HL-60/S4 (cell line): ENCODE measurements around the gene OR8G5.

ENCODE experiments used
- in situ Hi-C: fragments of 300-500 bp; cut with MboI; formaldehyde crosslinking; loops from 2 replicates; pipeline ENCODE4 v1.14.3; 2022; ENCODE audit warnings: low sequenced_read_pairs

OR8G5 gene

DNA sequence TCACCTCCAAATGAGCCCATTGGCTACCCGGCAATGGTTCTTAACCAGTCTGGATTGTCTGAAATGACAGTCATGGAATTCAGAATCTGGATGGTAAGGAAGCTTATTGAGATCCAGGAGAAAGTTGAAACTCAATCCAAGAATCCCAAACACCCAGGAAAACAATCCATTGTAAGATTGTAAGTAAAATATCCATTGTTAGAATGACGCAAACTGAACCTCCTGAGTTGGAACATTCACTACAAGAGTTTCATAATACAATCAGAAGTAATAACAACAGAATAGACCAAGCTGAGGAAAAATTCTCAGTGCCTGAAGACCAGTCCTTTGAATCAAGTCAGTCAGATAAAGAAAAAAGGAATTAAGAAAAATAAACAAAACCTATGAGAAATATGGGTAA, 22.1 kb downstream of the OR8G5 start:
- in situ Hi-C loops: no loop called here

DNA sequence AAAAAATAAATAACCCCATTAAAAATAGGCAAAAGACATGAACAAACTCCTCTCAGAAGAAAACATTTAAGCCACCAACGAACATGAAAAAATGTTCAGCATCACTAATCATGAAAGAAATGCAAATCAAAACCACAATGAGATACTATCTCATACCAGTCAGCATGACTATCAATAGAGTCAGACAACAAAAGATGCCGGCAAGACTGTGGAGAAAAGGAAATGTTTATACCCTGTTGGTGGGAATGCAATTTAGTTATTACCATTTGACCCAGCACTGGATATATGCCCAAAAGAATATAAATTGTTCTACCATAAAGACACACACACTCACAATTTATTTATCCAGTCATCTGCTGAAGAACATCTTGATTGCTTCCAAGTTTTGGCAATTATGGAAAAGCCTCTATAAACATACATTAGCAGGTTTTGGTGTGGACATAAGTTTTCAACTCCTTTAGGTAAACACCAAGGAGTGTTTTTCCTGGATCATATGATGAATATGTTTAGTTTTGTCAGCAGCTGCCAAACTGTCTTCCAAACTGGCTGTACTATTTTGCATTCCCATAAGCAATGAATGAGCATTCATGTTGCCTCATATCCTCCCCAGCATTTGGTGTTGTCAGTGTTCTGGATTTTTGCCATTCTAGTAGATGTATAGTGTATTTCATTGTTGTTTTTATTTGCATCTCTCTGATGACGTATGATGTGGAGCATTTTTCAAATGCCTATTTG, 29.6 kb downstream of the OR8G5 start:
- in situ Hi-C loops: no loop called here

DNA sequence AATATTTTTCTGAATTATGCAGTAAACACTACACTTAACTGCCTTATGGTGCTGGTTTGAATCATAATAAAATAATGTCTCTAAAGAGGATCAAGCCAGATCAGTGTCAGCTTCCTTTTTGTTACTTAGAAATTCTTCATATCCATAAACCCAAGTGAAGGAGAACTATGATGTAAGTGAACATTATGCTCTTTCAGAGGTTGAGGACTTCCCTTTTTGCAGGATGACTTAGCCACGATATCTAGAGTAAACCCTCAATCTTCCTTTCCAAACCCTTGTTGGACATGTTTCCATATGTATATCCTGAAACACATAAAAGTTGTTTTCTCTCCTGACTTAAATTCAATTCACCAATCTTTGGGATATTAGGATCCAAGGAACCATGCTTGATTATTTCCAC, 38.5 kb downstream of the OR8G5 start:
- in situ Hi-C loops: no loop called here

DNA sequence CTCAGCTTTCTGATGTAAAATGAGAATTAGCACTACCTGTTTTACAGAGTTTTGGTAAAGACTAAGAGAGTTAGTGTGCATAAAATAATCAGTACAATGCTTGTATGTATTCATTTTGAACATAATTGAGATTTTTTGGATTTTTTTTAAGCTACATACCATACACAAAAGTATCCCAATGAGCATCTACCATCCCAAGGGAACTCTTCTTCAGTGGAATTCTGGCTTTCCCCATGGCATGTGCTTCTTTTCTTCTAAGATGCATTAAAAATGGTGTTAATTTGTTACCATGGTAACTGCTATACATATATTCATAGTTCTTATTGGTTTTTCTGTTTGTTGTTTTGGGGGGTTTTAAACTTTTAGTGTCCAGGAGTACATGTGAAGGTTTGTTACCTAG, 39.8 kb downstream of the OR8G5 start:
- in situ Hi-C loops: no loop called here

DNA sequence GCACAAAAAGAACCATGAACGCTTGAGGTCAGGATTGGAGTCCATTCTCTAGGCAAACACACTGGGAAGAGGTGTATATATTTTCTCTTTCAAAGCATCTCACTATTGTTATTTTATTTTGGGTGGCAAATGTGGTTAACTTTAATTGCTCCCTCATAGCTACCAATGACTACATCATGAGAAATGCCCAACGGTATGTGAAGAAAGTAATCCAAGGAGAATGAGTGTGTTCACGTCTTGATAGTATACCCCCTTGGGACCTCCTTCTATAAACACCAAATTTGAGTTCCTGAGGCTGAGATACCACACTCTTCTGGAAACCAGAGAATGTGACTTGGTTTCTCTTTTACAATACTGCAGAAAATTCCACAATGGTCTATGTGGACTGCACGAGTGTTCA, 41.7 kb downstream of the OR8G5 start:
- in situ Hi-C loops: no loop called here

DNA sequence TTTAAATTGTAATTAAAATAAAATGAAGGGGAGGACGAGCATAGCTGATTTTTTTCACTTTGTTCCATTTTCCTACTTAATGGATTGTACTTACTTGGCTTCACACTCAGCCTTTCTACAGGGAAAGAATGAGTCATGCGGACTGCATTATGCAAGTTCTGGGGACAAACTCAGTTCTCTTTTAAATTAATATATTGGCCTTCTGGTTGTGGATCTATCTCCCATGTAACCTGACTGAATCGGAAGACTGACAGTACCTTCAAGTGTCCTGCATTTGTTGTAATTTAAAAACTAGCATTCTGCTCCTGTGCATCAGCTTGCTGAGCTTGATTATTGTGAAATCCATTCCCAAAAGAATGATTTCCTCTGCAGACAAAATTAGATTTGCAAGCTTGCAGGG, 45.4 kb downstream of the OR8G5 start:
- in situ Hi-C loops: no loop called here

DNA sequence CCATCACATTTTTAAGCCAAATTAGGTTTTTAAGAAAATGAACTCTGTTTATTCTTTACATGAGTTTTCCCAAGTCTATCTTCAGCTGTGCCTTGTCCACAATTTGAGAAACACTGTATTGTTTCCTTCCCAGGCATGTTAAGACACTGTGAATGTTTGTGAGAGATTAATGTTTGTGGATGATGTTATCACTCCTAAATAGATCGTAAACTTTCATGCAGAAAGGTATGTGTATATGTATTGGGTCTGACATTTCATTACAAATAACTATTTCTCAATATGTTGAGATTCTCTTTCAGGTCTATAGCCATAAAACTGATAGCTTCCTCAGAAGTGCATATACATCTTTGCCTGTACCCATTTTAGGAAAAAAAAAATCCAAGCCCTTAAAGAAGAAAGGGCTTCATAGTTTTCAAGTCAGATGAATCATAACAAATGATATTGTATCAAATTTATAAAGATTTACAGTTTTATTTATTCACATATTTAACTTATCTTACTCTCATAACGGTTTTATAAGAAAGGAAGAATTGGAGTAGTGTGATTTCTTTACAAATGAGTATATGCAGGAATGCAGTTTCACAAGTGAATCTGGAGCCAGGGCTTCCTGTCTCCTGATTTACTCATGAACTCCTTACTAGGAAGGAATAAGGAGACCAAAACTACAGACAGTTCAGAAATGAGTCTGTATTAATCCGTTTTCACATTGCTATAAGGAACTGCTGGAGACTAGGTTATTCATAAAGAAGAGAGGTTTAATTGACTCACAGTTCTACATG, 46.4 kb downstream of the OR8G5 start:
- in situ Hi-C loops: no loop called here

DNA sequence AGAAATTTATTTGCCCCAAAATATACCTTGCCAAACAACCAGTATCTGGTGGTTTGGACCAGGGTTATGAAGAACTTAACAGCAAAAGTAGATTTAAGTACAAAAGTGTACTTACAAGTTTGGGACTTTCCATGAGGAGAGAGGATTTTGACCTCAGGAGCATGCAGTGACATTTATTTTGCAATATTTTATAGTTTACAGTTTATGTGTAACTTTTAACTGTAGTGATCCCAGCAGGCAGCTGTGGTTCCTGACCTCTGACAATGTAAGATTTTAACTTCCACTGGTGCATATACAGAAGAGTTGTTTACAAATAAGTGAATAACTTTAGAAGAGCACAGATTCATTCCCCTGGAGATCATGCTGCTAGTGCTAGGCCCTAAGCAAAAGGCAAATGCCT, 50.9 kb downstream of the OR8G5 start:
- in situ Hi-C loops: no loop called here

DNA sequence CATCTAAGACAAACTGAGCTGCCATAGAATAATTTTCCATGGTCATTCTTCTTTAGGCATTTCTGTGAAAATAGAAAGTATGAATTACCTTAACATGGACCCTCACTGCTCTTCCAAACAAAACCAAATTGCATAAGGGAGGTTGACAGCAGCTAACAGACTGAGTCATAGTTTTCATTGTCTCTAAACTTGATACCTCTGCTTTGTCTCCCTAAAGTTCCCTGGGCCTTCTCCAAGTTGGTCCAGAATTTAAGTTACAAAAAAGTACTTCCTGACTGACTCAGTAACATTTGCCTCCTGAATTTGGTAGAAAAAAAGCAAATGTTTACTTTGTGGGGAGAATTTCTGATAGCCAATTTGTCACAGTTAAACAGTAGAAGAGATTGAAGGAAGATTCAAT, 54.5 kb downstream of the OR8G5 start:
- in situ Hi-C loops: no loop called here

DNA sequence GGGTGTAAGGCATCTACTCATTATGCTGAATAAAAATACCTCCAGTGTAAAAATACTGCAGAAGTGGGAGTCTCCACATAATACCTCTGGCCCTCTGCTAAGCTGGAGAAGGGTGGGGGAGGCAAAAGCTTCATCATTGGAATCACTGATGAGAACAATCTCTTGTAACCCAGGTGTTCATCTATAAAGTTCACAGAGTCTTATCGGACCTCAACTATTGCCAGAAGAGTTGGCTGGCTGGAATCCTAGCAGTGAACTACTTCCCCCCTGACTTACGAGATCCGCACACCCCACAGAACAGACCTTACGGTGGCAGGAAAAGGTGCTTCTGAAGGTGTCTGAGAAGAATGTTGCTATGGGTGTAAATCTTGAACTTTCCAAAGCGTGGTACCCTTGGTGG, 55.1 kb downstream of the OR8G5 start:
- in situ Hi-C loops: no loop called here

DNA sequence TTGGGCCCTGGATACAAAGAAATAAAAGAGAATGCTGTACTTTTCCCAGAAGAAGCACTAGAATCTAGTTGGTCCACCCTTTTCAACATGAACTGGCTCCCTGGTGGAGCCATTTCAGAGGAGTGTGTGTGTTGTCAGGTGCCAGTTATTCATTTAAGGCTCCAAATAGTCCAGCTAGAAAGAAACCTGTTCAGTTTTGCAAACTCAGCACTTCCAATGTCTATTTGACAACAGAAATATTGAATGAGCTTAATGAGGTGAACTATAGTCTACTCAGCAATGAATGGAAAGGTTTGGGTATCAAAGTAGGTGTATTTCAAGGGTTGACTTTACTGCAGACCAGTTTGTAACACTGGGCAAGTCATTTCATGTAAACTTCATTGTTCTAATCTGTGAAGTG, 55.5 kb downstream of the OR8G5 start:
- in situ Hi-C loops: no loop called here

DNA sequence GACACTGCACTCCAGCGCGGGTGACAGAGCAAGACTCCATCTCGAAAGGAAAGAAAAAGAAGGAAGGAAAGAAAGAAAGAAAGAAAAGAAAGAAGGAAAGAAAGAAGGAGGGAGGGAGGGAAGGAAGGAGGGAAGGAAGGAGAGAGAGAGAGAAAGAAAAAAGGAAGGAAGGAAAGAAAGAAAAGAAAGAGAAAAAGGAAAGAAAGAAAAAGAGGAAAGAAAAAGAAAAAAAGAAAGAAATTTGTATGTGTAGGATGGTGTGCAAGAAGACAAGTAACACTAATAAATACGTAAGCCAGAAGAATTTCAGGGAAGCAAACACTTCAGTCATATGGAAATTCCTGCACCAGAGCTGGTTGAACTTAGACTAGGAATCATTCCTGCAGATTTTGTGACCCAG, 57.0 kb downstream of the OR8G5 start:
- in situ Hi-C loops: no loop called here

DNA sequence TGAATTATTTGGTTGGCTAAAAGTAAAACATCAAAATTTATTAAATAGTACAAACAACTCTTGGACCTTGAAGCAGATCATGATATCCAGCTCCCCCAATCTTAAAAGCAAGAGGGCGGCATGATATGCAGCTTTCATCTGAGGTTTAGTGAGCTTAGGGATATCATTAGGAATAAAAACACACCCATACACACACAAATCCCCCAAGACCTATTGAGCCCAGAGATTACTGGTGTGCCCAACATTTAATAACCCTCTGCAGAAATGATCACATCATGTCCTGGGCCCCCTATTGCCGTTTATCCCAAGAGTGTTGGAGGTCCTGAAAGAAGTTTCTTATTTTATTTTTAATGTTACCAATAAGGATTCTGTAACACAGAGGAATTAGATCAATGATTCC, 57.7 kb downstream of the OR8G5 start, which contains the start of gene OR8D1:
Gene OR8D1, minus strand, starts transcription at position 101 of the 400 bp plus-strand sequence. CDS start 3,183 bp downstream, outside the sequence.
- in situ Hi-C loops: no loop called here

DNA sequence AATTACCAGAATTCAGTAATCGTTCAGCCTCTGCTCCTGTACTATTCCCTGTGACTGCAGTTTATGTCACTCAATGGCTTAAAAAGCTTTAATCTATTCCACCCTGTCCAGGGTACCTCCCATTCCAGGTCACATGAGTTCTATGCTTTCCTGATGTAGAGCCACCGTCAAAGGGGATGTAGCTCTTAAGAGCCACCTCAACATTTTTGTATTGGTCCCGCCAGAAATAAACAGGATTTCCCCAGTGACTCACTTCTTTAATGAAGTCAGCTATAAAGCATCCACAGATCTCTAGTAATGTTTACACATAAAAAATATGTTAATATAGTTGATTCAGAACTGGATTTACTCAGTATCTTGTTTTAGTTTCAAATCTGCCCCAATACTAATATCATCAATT, 58.9 kb downstream of the OR8G5 start:
- in situ Hi-C loops: no loop called here
